Body of pancreas (tissue), 4 donors: ENCODE results near the gene PITPNC1. TPM values are rescaled to one million over a fixed set of nuclear protein-coding genes. Genes with fewer than 3 reads are reported as not detected.

Experiments used
- ATAC-seq: fragments of 150-250 bp; one replicate; pipeline ENCODE4 v1.9.1; 2016
- DNase-seq, 4 donors: peaks; one replicate each; pipeline ENCODE4 v3.0.0-alpha.2; 2019
- H3K27ac ChIP-seq, 4 donors: fragments of 200-600 bp; sonication (generic); 1 replicate in 3 of 4; 2 replicates in 1 of 4; pipeline versions ENCODE4 v1.5.1 to v1.6.1; 2016 to 2019; ENCODE audit warnings: mild to moderate bottlenecking in 1 of 4, mixed read lengths in 1 of 4, moderate library complexity in 1 of 4
- H3K27me3 ChIP-seq, 2 donors: fragments of 200-600 bp; sonication (generic); one replicate each; pipeline ENCODE4 v1.6.0; 2016; ENCODE audit warnings: mild to moderate bottlenecking in 1 of 2
- H3K36me3 ChIP-seq, 2 donors: fragments of 200-600 bp; sonication (generic); replicated peaks in 1 of 2; 2 replicates each; pipeline ENCODE4 v1.5.1; 2016; ENCODE audit warnings: low read depth in 2 of 2; ENCODE audit not compliant: insufficient read depth in 1 of 2
- H3K4me1 ChIP-seq: fragments of 200-600 bp; sonication (generic); one replicate; pipeline ENCODE4 v1.6.0; 2016
- H3K4me3 ChIP-seq, 2 donors: fragments of 200-600 bp; sonication (generic); 1 replicate in 1 of 2; 2 replicates in 1 of 2; pipeline ENCODE4 v1.5.1; 2016 to 2019
- H3K9me3 ChIP-seq, 3 donors: fragments of 200-600 bp; sonication (generic); 1 replicate in 2 of 3; 2 replicates in 1 of 3; pipeline ENCODE4 v1.5.1; 2016
- CTCF ChIP-seq, 7 experiments: fragments of 450-650 bp in 4 of 7; fragments of 200-600 bp in 3 of 7; sonication (generic) in 3 of 7; IDR thresholded peaks; one replicate each; pipeline ENCODE4 v1.5.1; 2016 to 2019; ENCODE audit warnings: antibody characterized with exemption in 7 of 7
- POLR2A ChIP-seq, 3 donors: fragments of 450-650 bp; IDR thresholded peaks; one replicate each; pipeline ENCODE4 v1.6.1; 2016; ENCODE audit warnings: antibody characterized with exemption in 3 of 3, mild to moderate bottlenecking in 2 of 3
- WGBS, 2 donors: methylation state at CpG; one replicate each; pipeline ENCODE4 v1.1.5; 2017; 5-methylcytosine and 5-hydroxymethylcytosine counted together
- intact Hi-C: fragments of 100-400 bp; cut with DNase I; formaldehyde crosslinking; loops from one replicate; pipeline ENCODE4 v1.15.1; 2023
- total RNA-seq, 2 donors: library from RNA; depleted of rRNA; stranded (reverse); fragments of >200 nt; gene quantifications; one replicate each; pipeline ENCODE4 v1.1.0, GENCODE V29; 2016

PITPNC1 gene
- total RNA-seq, 2 donors from 2014 or later = 11.9 to 17.5 TPM

- H3K36me3 ChIP-seq = no peaks in the 10 kb centered on the region
- DNase-seq (no peak), ATAC-seq (no peak)
- no peak overlapping the region for H3K27ac ChIP-seq
- H3K4me3 ChIP-seq = no peak overlapping the region
- TF ChIP-seq POLR2A (IDR thresholded peaks at IDR 0.05) (no peak), CTCF (IDR thresholded peaks at IDR 0.05) (no peak)
- intact Hi-C loops = no loop called here
- no peaks in the 10 kb centered on the region for H3K9me3 ChIP-seq
- 94 to 95% methylated on average over 11 of the region's 11 CpGs for WGBS, 2 donors
- H3K27me3 ChIP-seq = no peaks in the 10 kb centered on the region
- peaks cover 33% of the 10 kb centered on the region for H3K4me1 ChIP-seq
Measured at GRCh38 chr17:67500677-67501300, 123.7 kb downstream of the PITPNC1 start.

- Histone ChIP-seq H3K4me1 (peaks cover 33% of the 10 kb centered on the region), H3K9me3 (no peaks in the 10 kb centered on the region), H3K36me3 (no peaks in the 10 kb centered on the region), H3K27ac (no peak overlapping the region), H3K4me3 (no peak overlapping the region), H3K27me3 (no peaks in the 10 kb centered on the region)
- ATAC-seq (no peak), DNase-seq (no peak)
- no peak for TF ChIP-seq POLR2A (IDR thresholded peaks at IDR 0.05)
- TF ChIP-seq CTCF (IDR thresholded peaks at IDR 0.05) = no peak
- 93 to 95% methylated on average over 3 of the region's 3 CpGs for WGBS, 2 donors
- intact Hi-C loops = no loop called here
Measured at GRCh38 chr17:67502151-67502550, 125.1 kb downstream of the PITPNC1 start.

- ATAC-seq = peak; percentile 97
- H3K27ac ChIP-seq = peak overlapping the region in 3 of 4 donors; percentile 31 to 67 (median 61)
Measured at GRCh38 chr17:67503184-67503583, 126.1 kb downstream of the PITPNC1 start.

GRCh38 chr17:67503739-67504138 is 126.7 kb downstream of the PITPNC1 start:
- H3K27ac ChIP-seq = peak overlapping the region; percentile 41 to 67 (median 60)
- no peaks in the 10 kb centered on the region for H3K36me3 ChIP-seq
- intact Hi-C loops = no loop called here
- no peak overlapping the region for H3K4me3 ChIP-seq
- no peak for TF ChIP-seq CTCF (IDR thresholded peaks at IDR 0.05)
- H3K4me1 ChIP-seq = peaks cover 33% of the 10 kb centered on the region
- ATAC-seq (no peak), DNase-seq (no peak)
- H3K9me3 ChIP-seq = no peaks in the 10 kb centered on the region
- WGBS, 2 donors = 64 to 65% methylated on average over 2 of the region's 2 CpGs
- no peaks in the 10 kb centered on the region for H3K27me3 ChIP-seq

More at GRCh38 chr17:67503184-67503583, 126.1 kb downstream of the PITPNC1 start:
- H3K9me3 ChIP-seq = no peaks in the 10 kb centered on the region
- H3K27me3 ChIP-seq = no peaks in the 10 kb centered on the region
- peak; percentile 51 to 86 (median 78) for DNase-seq
- H3K4me1 ChIP-seq = peaks cover 33% of the 10 kb centered on the region
- TF ChIP-seq CTCF (IDR thresholded peaks at IDR 0.05) (no peak), POLR2A (IDR thresholded peaks at IDR 0.05) (no peak)
- H3K4me3 ChIP-seq = no peak overlapping the region
- intact Hi-C loops = no loop called here
- H3K36me3 ChIP-seq = no peaks in the 10 kb centered on the region
- WGBS, 2 donors = 23 to 40% methylated on average over 1 of the region's 1 CpG

- TF ChIP-seq POLR2A (IDR thresholded peaks at IDR 0.05) = peak in 1 of 3 donors; percentile 11
- no peak for TF ChIP-seq CTCF (IDR thresholded peaks at IDR 0.05)
- Histone ChIP-seq H3K27me3 (no peaks in the 10 kb centered on the region), H3K27ac (peak overlapping the region; percentile 41 to 67 (median 60)), H3K9me3 (no peaks in the 10 kb centered on the region), H3K4me1 (peaks cover 33% of the 10 kb centered on the region), H3K4me3 (no peak overlapping the region), H3K36me3 (no peaks in the 10 kb centered on the region)
- DNase-seq (no peak), ATAC-seq (peak; percentile 70)
- intact Hi-C loops = no loop called here
- WGBS, 2 donors = 19 to 37% methylated on average over 2 of the region's 2 CpGs
Measured at GRCh38 chr17:67504182-67504581, 127.1 kb downstream of the PITPNC1 start.
